ENCODE measurements around the gene EXOC8.
A peak's percentile ranks its signal among the peaks of the same experiment; 100 is the strongest.

The EXOC8 gene

GRCh38 chr1:231318568-231318967, 19.1 kb downstream of the EXOC8 start:
- FAIRE-seq, result no peak
- no peak for DNase-seq (ENCODE audit: insufficient read length, low spot score)

- FAIRE-seq (no peak), DNase-seq (ENCODE audit: insufficient read length, low spot score) (no peak)
These were observed 19.7 kb downstream of the EXOC8 start for GRCh38 chr1:231318015-231318355.

- FAIRE-seq (no peak), DNase-seq (ENCODE audit: insufficient read length, low spot score) (no peak)
These were observed 20.2 kb downstream of the EXOC8 start for GRCh38 chr1:231317306-231318014.

GRCh38 chr1:231315887-231316286, 21.8 kb downstream of the EXOC8 start:
- peak; percentile 75 for FAIRE-seq
- DNase-seq (ENCODE audit: insufficient read length, low spot score), result peak; percentile 23

- FAIRE-seq (no peak), DNase-seq (ENCODE audit: insufficient read length, low spot score) (no peak)
These were observed 24.0 kb downstream of the EXOC8 start for GRCh38 chr1:231313661-231314060.

GRCh38 chr1:231312432-231312788, 25.2 kb downstream of the EXOC8 start:
- FAIRE-seq (no peak), DNase-seq (ENCODE audit: insufficient read length, low spot score) (no peak)

- DNase-seq (ENCODE audit: insufficient read length, low spot score) (no peak), FAIRE-seq (no peak)
These were observed 25.8 kb downstream of the EXOC8 start for GRCh38 chr1:231311720-231312431.

- FAIRE-seq (no peak), DNase-seq (ENCODE audit: insufficient read length, low spot score) (no peak)
These were observed 27.2 kb downstream of the EXOC8 start for GRCh38 chr1:231310391-231310934.

GRCh38 chr1:231301990-231302389, 35.7 kb downstream of the EXOC8 start:
- FAIRE-seq (no peak), DNase-seq (ENCODE audit: insufficient read length, low spot score) (no peak)

GRCh38 chr1:231295938-231296337, 41.7 kb downstream of the EXOC8 start:
- DNase-seq (ENCODE audit: insufficient read length, low spot score) (no peak), FAIRE-seq (no peak)

GRCh38 chr1:231286603-231287002, 51.0 kb downstream of the EXOC8 start:
- FAIRE-seq (no peak), DNase-seq (ENCODE audit: insufficient read length, low spot score) (no peak)

GRCh38 chr1:231284441-231284840, 53.2 kb downstream of the EXOC8 start:
- DNase-seq (ENCODE audit: insufficient read length, low spot score), result no peak
- FAIRE-seq, result no peak

Data from HTR-8/SVneo (cell line).